OCI-LY7 (cell line): ENCODE data around the gene HLA-B.

ENCODE experiments used
- EZH2phosphoT487 ChIP-seq: fragments of 200-600 bp; sonication (generic); IDR thresholded peaks from 2 replicates; pipeline ENCODE4 v1.6.1; 2018; ENCODE audit warnings: low read depth, borderline replicate concordance, mild to moderate bottlenecking, mixed run types, antibody characterized with exemption, low read length, moderate library complexity, mixed read lengths
- TF ChIP-seq, protein P1 (sequence below): fragments of 200-600 bp; sonication (generic); conservative IDR thresholded peaks from 2 replicates; pipeline ENCODE4 v1.5.1; 2014; ENCODE audit warnings: mild to moderate bottlenecking, antibody characterized with exemption, low read length, moderate library complexity, mixed read lengths

DNA sequence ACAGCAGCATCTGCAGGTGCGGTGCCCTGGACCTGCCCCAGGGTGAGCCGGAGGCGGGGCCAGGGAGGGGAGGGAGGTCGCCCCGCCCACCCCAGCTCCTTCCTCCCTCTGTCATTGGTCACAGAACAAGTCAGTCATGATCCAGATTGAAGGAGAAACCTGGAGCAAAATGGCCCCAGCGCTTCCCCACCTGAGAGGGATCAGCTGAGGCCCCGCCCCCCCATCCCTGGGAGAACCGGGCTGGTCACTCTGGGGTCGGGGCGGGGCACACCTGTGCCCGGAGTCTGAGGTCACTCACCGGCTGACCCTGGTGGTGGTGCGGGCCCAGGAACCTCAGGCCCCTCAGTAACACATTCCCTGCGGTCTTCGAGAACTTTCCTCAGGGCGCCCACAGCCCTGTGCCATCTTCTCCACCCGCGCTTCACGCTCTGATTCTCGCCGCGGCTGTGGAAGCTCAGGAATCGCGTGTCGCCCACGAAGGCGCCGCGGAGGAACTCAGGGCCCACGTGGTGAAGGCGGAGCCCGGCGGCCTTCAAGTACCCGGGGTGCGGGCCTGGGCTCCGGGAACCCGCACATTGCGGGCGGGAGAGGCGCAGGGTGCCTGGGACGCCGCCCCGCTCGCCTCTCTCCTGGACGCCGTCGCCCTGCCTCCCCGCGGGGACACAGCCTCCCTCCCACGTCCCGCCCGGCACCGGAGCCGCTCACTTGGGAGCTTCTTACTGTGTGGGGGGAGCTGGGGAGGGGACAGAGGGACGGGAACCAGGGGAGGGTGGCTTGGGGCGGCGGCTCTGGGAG, 48.7 kb downstream of the HLA-B start:
- TF ChIP-seq, protein P1, sequence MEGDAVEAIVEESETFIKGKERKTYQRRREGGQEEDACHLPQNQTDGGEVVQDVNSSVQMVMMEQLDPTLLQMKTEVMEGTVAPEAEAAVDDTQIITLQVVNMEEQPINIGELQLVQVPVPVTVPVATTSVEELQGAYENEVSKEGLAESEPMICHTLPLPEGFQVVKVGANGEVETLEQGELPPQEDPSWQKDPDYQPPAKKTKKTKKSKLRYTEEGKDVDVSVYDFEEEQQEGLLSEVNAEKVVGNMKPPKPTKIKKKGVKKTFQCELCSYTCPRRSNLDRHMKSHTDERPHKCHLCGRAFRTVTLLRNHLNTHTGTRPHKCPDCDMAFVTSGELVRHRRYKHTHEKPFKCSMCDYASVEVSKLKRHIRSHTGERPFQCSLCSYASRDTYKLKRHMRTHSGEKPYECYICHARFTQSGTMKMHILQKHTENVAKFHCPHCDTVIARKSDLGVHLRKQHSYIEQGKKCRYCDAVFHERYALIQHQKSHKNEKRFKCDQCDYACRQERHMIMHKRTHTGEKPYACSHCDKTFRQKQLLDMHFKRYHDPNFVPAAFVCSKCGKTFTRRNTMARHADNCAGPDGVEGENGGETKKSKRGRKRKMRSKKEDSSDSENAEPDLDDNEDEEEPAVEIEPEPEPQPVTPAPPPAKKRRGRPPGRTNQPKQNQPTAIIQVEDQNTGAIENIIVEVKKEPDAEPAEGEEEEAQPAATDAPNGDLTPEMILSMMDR, result no peak
- no peak for TF ChIP-seq EZH2phosphoT487
